Measurements from ENCODE around the gene INHBC.
A peak's percentile ranks its signal among the peaks of the same experiment; 100 is the strongest.

The INHBC gene

DNA sequence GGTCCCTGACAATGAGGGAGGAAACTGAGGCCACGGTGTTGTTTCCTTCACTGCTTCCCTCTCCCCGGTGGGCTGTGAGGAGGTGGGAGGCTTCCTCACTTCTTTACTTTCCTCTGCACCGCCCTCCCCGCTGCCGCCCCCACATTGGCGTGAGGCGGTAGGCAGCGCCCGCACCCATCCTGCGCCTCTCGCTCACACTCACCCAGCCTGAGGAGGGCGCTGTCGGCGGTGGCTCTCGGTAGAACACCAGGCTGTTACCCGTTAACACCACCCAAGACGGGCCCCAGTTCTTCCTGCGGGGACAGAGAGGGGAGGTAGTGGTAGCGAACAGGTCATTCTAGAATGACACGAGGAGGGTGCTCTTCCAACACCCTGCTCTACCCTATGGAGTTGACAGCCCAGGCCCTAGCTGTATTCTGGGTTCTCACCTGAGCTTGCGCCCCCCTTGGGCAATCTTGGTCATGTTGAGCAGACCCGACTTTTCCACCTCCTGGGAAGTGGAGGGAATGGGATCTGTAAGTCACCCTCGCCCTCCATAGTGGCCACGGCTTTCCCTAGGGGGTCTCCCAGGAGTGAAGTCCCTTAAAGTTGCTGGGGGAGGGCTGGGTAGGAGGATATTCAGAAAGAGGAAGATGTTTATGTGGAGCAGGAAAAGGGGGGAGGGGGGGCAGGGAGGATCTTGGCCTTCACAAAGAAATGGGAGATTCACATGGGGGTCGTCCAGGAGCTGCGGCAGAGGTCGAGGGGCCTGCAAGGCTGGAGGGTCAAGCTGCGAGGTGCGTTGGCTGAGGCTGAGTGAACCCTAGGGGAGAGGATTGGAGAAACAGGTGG, 41.8 kb downstream of the INHBC start:
- Histone ChIP-seq H3K9me3 (ENCODE audit: control insufficient read depth, insufficient read depth, low read depth, low read length) (no peaks in the 10 kb centered on the region), H3K4me1 (ENCODE audit: control insufficient read depth, insufficient read depth, low read length) (no peaks in the 10 kb centered on the region), H3K36me3 (ENCODE audit: control insufficient read depth in 2 of 2, insufficient read depth in 1 of 2, low read length in 2 of 2) (no peaks in the 10 kb centered on the region), H3K27ac (ENCODE audit: extremely low read depth, low read depth, low read length) (no peak overlapping the region), H3K4me3 (ENCODE audit: low read depth, low read length) (no peak overlapping the region)
- TF ChIP-seq ZEB2 (tag by site-specific recombination; IDR thresholded peaks at IDR 0.05) (no peak), ZNF341 (tag by site-specific recombination; IDR thresholded peaks at IDR 0.05; ENCODE audit: low read depth) (no peak), ZNF155 (tag by site-specific recombination; IDR thresholded peaks at IDR 0.05) (no peak), ZNF664 (tag by site-specific recombination; IDR thresholded peaks at IDR 0.05) (no peak), ZNF621 (tag by site-specific recombination; IDR thresholded peaks at IDR 0.05) (no peak), ZNF221 (tag by site-specific recombination; IDR thresholded peaks at IDR 0.05; ENCODE audit: borderline replicate concordance) (no peak), ZNF157 (tag by site-specific recombination; IDR thresholded peaks at IDR 0.05) (no peak), KLF16 (tag by site-specific recombination; IDR thresholded peaks at IDR 0.05) (no peak), SCRT1 (tag by site-specific recombination; IDR thresholded peaks at IDR 0.05; ENCODE audit: borderline replicate concordance) (no peak)
- TF ChIP-seq, protein P1, sequence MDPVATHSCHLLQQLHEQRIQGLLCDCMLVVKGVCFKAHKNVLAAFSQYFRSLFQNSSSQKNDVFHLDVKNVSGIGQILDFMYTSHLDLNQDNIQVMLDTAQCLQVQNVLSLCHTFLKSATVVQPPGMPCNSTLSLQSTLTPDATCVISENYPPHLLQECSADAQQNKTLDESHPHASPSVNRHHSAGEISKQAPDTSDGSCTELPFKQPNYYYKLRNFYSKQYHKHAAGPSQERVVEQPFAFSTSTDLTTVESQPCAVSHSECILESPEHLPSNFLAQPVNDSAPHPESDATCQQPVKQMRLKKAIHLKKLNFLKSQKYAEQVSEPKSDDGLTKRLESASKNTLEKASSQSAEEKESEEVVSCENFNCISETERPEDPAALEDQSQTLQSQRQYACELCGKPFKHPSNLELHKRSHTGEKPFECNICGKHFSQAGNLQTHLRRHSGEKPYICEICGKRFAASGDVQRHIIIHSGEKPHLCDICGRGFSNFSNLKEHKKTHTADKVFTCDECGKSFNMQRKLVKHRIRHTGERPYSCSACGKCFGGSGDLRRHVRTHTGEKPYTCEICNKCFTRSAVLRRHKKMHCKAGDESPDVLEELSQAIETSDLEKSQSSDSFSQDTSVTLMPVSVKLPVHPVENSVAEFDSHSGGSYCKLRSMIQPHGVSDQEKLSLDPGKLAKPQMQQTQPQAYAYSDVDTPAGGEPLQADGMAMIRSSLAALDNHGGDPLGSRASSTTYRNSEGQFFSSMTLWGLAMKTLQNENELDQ (tag by site-specific recombination; IDR thresholded peaks at IDR 0.05; ENCODE audit: low read depth), result no peak
- TF ChIP-seq, protein P2, sequence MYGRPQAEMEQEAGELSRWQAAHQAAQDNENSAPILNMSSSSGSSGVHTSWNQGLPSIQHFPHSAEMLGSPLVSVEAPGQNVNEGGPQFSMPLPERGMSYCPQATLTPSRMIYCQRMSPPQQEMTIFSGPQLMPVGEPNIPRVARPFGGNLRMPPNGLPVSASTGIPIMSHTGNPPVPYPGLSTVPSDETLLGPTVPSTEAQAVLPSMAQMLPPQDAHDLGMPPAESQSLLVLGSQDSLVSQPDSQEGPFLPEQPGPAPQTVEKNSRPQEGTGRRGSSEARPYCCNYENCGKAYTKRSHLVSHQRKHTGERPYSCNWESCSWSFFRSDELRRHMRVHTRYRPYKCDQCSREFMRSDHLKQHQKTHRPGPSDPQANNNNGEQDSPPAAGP (tag by site-specific recombination; IDR thresholded peaks at IDR 0.05), result no peak
- TF ChIP-seq, protein P3, sequence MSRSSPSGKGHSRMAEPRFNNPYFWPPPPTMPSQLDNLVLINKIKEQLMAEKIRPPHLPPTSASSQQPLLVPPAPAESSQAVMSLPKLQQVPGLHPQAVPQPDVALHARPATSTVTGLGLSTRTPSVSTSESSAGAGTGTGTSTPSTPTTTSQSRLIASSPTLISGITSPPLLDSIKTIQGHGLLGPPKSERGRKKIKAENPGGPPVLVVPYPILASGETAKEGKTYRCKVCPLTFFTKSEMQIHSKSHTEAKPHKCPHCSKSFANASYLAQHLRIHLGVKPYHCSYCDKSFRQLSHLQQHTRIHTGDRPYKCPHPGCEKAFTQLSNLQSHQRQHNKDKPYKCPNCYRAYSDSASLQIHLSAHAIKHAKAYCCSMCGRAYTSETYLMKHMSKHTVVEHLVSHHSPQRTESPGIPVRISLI (tag by site-specific recombination; IDR thresholded peaks at IDR 0.05), result no peak
- ChIA-PET POLR2A (no interaction called here), CTCF (interaction anchor here (1.0 to 1.7 kb wide), 2 partner anchors 14 to 21 kb away, joined by 4 read pairs; partner anchors contain the start of gene INHBE)

DNA sequence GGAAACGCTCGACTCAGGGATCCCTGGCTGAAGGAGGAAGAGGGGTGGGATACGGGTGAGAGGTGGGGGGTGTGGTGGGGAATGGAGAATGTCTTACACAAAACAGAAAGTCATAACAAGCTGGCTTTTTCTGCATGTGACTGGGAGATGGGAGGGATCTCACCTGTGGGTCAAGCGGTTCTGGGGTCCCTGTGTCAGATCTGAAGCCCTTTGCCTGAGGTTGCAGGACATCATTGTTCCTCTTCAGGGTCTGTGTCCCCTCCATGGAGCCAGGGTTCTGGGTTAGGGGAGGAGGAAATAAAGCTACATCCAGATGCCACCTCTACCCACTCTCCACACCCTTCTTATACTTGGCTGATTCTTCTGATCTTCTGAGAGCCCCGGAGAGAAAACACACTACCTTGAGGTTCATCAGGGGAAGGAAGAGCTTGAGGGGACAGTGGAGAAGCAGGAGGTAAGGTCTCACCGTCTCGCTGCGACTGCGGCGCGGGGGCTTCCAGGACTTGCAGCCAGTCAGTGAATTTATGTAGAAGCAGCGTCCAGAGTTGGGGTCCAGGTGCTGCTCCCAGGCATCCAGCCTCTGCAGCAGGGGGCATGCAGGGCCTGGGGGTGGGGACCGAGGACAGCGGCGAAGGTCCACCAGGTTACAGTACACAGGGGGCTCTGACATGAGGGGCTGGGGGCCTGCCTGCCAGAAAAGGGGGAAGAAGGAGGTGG, 42.6 kb downstream of the INHBC start:
- TF ChIP-seq ZNF747 (tag by site-specific recombination; IDR thresholded peaks at IDR 0.05) (no peak), ZNF140 (tag by site-specific recombination; IDR thresholded peaks at IDR 0.05) (no peak), ZNF585B (tag by site-specific recombination; IDR thresholded peaks at IDR 0.05) (no peak)
- TF ChIP-seq, protein P4, sequence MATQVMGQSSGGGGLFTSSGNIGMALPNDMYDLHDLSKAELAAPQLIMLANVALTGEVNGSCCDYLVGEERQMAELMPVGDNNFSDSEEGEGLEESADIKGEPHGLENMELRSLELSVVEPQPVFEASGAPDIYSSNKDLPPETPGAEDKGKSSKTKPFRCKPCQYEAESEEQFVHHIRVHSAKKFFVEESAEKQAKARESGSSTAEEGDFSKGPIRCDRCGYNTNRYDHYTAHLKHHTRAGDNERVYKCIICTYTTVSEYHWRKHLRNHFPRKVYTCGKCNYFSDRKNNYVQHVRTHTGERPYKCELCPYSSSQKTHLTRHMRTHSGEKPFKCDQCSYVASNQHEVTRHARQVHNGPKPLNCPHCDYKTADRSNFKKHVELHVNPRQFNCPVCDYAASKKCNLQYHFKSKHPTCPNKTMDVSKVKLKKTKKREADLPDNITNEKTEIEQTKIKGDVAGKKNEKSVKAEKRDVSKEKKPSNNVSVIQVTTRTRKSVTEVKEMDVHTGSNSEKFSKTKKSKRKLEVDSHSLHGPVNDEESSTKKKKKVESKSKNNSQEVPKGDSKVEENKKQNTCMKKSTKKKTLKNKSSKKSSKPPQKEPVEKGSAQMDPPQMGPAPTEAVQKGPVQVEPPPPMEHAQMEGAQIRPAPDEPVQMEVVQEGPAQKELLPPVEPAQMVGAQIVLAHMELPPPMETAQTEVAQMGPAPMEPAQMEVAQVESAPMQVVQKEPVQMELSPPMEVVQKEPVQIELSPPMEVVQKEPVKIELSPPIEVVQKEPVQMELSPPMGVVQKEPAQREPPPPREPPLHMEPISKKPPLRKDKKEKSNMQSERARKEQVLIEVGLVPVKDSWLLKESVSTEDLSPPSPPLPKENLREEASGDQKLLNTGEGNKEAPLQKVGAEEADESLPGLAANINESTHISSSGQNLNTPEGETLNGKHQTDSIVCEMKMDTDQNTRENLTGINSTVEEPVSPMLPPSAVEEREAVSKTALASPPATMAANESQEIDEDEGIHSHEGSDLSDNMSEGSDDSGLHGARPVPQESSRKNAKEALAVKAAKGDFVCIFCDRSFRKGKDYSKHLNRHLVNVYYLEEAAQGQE (tag by site-specific recombination; IDR thresholded peaks at IDR 0.05), result peak; percentile 33; the same call in 1 of the 2 replicates
- TF ChIP-seq, protein P5, sequence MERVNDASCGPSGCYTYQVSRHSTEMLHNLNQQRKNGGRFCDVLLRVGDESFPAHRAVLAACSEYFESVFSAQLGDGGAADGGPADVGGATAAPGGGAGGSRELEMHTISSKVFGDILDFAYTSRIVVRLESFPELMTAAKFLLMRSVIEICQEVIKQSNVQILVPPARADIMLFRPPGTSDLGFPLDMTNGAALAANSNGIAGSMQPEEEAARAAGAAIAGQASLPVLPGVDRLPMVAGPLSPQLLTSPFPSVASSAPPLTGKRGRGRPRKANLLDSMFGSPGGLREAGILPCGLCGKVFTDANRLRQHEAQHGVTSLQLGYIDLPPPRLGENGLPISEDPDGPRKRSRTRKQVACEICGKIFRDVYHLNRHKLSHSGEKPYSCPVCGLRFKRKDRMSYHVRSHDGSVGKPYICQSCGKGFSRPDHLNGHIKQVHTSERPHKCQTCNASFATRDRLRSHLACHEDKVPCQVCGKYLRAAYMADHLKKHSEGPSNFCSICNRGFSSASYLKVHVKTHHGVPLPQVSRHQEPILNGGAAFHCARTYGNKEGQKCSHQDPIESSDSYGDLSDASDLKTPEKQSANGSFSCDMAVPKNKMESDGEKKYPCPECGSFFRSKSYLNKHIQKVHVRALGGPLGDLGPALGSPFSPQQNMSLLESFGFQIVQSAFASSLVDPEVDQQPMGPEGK (tag by site-specific recombination; IDR thresholded peaks at IDR 0.05), result no peak
- H3K27ac ChIP-seq (ENCODE audit: extremely low read depth, low read depth, low read length), result no peak overlapping the region
- H3K4me1 ChIP-seq (ENCODE audit: control insufficient read depth, insufficient read depth, low read length), result no peaks in the 10 kb centered on the region
- no peaks in the 10 kb centered on the region for H3K9me3 ChIP-seq (ENCODE audit: control insufficient read depth, insufficient read depth, low read depth, low read length)
- H3K36me3 ChIP-seq (ENCODE audit: control insufficient read depth in 2 of 2, insufficient read depth in 1 of 2, low read length in 2 of 2), result no peaks in the 10 kb centered on the region
- ChIA-PET CTCF (interaction anchor here (0.6 to 1.7 kb wide), 4 partner anchors 15 to 263 kb away, joined by 3 to 4 read pairs (median 4); partner anchors contain the start of gene INHBE), POLR2A (interaction anchor here (0.5 kb wide), 1 partner anchor 17 kb away, joined by 3 read pairs; no protein-coding TSS in a partner anchor)
- H3K4me3 ChIP-seq (ENCODE audit: low read depth, low read length), result no peak overlapping the region
